ENCODE measurements around the gene SLC52A1. TPM values are rescaled to one million over a fixed set of nuclear protein-coding genes. Genes with fewer than 3 reads are reported as not detected.

SLC52A1 gene
- total RNA-seq, 2 donors from 2014 or later, result not detected

- Histone ChIP-seq H3K4me1 (peaks cover 0 to 4% of the 10 kb centered on the region in 2 donors), H3K36me3 (no peaks in the 10 kb centered on the region), H3K27me3 (no peaks in the 10 kb centered on the region), H3K27ac (no peak overlapping the region), H3K4me3 (no peak overlapping the region), H3K9me3 (no peaks in the 10 kb centered on the region)
- DNase-seq (ENCODE audit: low spot score), result no peak
- no peak for TF ChIP-seq CTCF (IDR thresholded peaks at IDR 0.05)
These were observed 12.2 kb upstream of the SLC52A1 start for GRCh38 chr17:5047446-5047845.

GRCh38 chr17:5045496-5045895 lies 10.3 kb upstream of the SLC52A1 start:
- Histone ChIP-seq H3K36me3 (no peaks in the 10 kb centered on the region), H3K4me3 (no peak overlapping the region), H3K9me3 (no peaks in the 10 kb centered on the region), H3K27me3 (no peaks in the 10 kb centered on the region), H3K27ac (no peak overlapping the region), H3K4me1 (peaks cover 0 to 4% of the 10 kb centered on the region in 2 donors)
- no peak for DNase-seq (ENCODE audit: low spot score)
- TF ChIP-seq CTCF (IDR thresholded peaks at IDR 0.05), result no peak

GRCh38 chr17:5044630-5045029 lies 9.4 kb upstream of the SLC52A1 start:
- H3K4me1 ChIP-seq, result peaks cover 0 to 2% of the 10 kb centered on the region in 2 donors
- no peak for DNase-seq (ENCODE audit: low spot score)
- no peaks in the 10 kb centered on the region for H3K9me3 ChIP-seq
- H3K36me3 ChIP-seq, result no peaks in the 10 kb centered on the region
- no peak overlapping the region for H3K27ac ChIP-seq
- no peak overlapping the region for H3K4me3 ChIP-seq
- H3K27me3 ChIP-seq, result no peaks in the 10 kb centered on the region
- TF ChIP-seq CTCF (IDR thresholded peaks at IDR 0.05), result no peak

- no peak for TF ChIP-seq CTCF (IDR thresholded peaks at IDR 0.05)
- no peak overlapping the region for H3K4me3 ChIP-seq
- no peaks in the 10 kb centered on the region for H3K9me3 ChIP-seq
- no peak overlapping the region for H3K27ac ChIP-seq
- H3K36me3 ChIP-seq, result no peaks in the 10 kb centered on the region
- no peak for DNase-seq (ENCODE audit: low spot score)
- H3K27me3 ChIP-seq, result no peaks in the 10 kb centered on the region
- no peaks in the 10 kb centered on the region for H3K4me1 ChIP-seq
These were observed 8.3 kb upstream of the SLC52A1 start for GRCh38 chr17:5043524-5043923.

GRCh38 chr17:5042157-5043022 lies 7.2 kb upstream of the SLC52A1 start:
- no peaks in the 10 kb centered on the region for H3K27me3 ChIP-seq
- H3K9me3 ChIP-seq, result no peaks in the 10 kb centered on the region
- H3K27ac ChIP-seq, result no peak overlapping the region
- DNase-seq (ENCODE audit: low spot score), result no peak
- TF ChIP-seq CTCF (IDR thresholded peaks at IDR 0.05), result no peak
- H3K4me3 ChIP-seq, result no peak overlapping the region
- H3K36me3 ChIP-seq, result no peaks in the 10 kb centered on the region
- H3K4me1 ChIP-seq, result no peaks in the 10 kb centered on the region
